Measurements from ENCODE around the gene NRM.

DNA sequence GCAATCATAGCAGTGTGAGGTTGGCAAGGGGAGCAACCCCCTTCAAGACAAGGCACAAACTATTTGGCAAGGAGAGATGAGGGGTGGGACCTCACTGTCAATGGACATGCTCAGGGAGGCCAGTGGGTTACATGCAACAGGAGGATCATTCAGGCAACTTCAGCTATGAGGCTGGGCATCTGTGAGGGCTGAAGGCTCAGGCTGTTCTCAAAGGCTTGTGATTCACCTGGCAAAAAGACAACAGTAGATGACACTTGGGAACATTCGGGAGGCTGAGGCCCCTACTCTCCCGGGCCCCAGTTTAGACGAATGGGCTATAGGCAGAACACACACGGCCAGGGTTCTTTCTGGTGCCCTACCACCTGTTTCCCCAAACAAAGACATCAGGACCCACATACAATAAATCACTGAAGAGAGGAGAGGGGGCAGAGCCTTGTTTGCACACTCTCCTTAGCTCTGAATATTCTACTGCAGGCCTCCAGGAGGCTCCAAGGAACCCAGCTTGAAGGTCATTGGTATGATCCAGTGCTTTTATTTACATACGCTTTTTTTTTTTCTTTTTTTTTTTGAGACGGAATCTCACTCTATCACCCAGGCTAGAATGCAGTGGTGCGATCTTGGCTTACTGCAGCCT is 37.3 kb upstream of the NRM start:
- TF ChIP-seq TAF1 (IDR thresholded peaks at IDR 0.05; ENCODE audit: low read depth, low read length) (no peak), POLR2A (IDR thresholded peaks at IDR 0.05; ENCODE audit: low read depth, low read length) (no peak), POLR2AphosphoS5 (IDR thresholded peaks at IDR 0.05; ENCODE audit: low read depth, low read length) (no peak)
